HCT116 (cell line): Measurements from ENCODE around the gene SMC1B.

Source experiments
- EZH2 ChIP-seq: fragments of 200-600 bp; sonication (generic); IDR thresholded peaks from 2 replicates; pipeline ENCODE4 v1.6.1; 2017; ENCODE audit warnings: antibody characterized with exemption, mixed run types
- POLR2AphosphoS5 ChIP-seq: IDR thresholded peaks from 2 replicates; pipeline ENCODE4 v1.6.1; 2011; ENCODE audit warnings: mild to moderate bottlenecking, low read depth, low read length, moderate library complexity
- TF ChIP-seq, protein P1 (sequence below), 3 experiments: fragments of 200-600 bp in 1 of 3; sonication (generic) in 1 of 3; IDR thresholded peaks in 2 of 3; conservative IDR thresholded peaks in 1 of 3; 2 replicates each; pipeline ENCODE4 v1.5.1; 2012 to 2017; ENCODE audit warnings: low read depth in 2 of 3, low read length in 2 of 3, antibody characterized with exemption in 1 of 3, borderline replicate concordance in 1 of 3, control low read depth in 1 of 3, mild to moderate bottlenecking in 1 of 3, mixed read lengths in 1 of 3, mixed run types in 1 of 3, moderate library complexity in 1 of 3; ENCODE audit not compliant: insufficient read depth in 1 of 3

DNA sequence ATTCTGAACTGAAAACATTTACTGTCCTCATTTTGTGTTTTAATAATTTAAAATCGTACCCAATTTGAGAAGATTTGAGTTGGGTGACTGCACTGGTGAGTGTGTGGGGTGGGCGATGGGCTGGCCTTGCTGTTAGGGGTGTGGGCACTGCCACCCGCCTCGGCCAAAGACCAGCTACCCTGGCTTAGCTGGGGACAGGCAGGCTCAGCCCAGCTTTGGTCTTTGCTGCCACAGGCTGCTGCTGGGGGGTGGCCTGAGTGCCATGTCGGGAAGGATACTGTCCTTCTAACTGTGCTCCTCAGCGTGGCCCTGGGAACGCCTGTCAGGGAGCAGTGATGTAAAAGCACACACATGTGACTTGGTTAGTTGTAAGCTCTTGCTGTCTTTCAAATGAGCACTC is 81.4 kb downstream of the SMC1B start:
- TF ChIP-seq, protein P1, sequence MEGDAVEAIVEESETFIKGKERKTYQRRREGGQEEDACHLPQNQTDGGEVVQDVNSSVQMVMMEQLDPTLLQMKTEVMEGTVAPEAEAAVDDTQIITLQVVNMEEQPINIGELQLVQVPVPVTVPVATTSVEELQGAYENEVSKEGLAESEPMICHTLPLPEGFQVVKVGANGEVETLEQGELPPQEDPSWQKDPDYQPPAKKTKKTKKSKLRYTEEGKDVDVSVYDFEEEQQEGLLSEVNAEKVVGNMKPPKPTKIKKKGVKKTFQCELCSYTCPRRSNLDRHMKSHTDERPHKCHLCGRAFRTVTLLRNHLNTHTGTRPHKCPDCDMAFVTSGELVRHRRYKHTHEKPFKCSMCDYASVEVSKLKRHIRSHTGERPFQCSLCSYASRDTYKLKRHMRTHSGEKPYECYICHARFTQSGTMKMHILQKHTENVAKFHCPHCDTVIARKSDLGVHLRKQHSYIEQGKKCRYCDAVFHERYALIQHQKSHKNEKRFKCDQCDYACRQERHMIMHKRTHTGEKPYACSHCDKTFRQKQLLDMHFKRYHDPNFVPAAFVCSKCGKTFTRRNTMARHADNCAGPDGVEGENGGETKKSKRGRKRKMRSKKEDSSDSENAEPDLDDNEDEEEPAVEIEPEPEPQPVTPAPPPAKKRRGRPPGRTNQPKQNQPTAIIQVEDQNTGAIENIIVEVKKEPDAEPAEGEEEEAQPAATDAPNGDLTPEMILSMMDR (IDR thresholded peaks at IDR 0.05 in 2 of 3, conservative IDR thresholded peaks at IDR 0.05 in 1 of 3; ENCODE audit: borderline replicate concordance in 1 of 3, insufficient read depth in 1 of 3, low read depth in 2 of 3, low read length in 2 of 3), result no peak
- TF ChIP-seq EZH2, result no peak
- TF ChIP-seq POLR2AphosphoS5, result no peak
